ENCODE results near the gene LYSMD3.

DNA sequence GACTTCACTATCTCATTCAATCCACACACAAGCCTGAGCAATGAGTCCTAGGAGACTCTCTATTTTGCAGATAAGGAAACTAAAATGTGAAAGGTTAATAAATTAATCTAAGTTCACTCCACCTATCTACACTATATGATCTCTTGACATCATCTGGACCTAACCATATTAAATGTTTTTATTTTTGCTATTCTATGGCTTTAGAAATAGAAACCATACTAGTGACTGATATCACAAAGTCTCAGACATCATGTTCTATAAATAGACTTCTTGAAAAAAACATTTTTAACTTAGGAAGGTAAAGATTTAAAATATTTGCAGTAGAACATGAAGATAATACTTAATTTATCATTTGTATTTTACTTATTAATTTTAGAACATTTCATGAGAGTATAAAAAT is 19.8 kb upstream of the LYSMD3 start:
- TF ChIP-seq, protein P1, sequence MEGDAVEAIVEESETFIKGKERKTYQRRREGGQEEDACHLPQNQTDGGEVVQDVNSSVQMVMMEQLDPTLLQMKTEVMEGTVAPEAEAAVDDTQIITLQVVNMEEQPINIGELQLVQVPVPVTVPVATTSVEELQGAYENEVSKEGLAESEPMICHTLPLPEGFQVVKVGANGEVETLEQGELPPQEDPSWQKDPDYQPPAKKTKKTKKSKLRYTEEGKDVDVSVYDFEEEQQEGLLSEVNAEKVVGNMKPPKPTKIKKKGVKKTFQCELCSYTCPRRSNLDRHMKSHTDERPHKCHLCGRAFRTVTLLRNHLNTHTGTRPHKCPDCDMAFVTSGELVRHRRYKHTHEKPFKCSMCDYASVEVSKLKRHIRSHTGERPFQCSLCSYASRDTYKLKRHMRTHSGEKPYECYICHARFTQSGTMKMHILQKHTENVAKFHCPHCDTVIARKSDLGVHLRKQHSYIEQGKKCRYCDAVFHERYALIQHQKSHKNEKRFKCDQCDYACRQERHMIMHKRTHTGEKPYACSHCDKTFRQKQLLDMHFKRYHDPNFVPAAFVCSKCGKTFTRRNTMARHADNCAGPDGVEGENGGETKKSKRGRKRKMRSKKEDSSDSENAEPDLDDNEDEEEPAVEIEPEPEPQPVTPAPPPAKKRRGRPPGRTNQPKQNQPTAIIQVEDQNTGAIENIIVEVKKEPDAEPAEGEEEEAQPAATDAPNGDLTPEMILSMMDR (IDR thresholded peaks at IDR 0.05) = no peak
- TF ChIP-seq POLR2A (IDR thresholded peaks at IDR 0.05; ENCODE audit: low read depth) = no peak
